PFSK-1 (cell line): ENCODE measurements around the gene OR6K2.

ENCODE experiments used
- FOXP2 ChIP-seq: optimal IDR thresholded peaks from 2 replicates; pipeline ENCODE3; 2011; ENCODE audit warnings: borderline replicate concordance, control low read depth, inconsistent platforms; ENCODE audit not compliant: insufficient read depth; ENCODE audit errors: extremely low read length, extremely low read depth
- POLR2AphosphoS5 ChIP-seq: IDR thresholded peaks from 2 replicates; pipeline ENCODE4 v1.6.1; 2012; ENCODE audit warnings: low read depth, mild to moderate bottlenecking, control low read depth, low read length, moderate library complexity
- SIN3A ChIP-seq: IDR thresholded peaks from 2 replicates; pipeline ENCODE4 v1.6.1; 2012; ENCODE audit warnings: mild to moderate bottlenecking, low read length, moderate library complexity, borderline replicate concordance; ENCODE audit not compliant: insufficient read depth
- TAF1 ChIP-seq: IDR thresholded peaks from 2 replicates; pipeline ENCODE4 v1.6.1; 2012; ENCODE audit warnings: low read length, control low read depth, borderline replicate concordance; ENCODE audit not compliant: insufficient read depth
- TF ChIP-seq, protein P1 (sequence below), 2 experiments: IDR thresholded peaks; 2 replicates each; pipeline versions ENCODE4 v1.6.1 to v1.8.0; 2011 to 2012; ENCODE audit warnings: low read depth in 2 of 2, low read length in 2 of 2, control low read depth in 1 of 2, inconsistent platforms in 1 of 2, mild to moderate bottlenecking in 1 of 2, moderate library complexity in 1 of 2; ENCODE audit not compliant: insufficient read depth in 1 of 2

The OR6K2 gene

DNA sequence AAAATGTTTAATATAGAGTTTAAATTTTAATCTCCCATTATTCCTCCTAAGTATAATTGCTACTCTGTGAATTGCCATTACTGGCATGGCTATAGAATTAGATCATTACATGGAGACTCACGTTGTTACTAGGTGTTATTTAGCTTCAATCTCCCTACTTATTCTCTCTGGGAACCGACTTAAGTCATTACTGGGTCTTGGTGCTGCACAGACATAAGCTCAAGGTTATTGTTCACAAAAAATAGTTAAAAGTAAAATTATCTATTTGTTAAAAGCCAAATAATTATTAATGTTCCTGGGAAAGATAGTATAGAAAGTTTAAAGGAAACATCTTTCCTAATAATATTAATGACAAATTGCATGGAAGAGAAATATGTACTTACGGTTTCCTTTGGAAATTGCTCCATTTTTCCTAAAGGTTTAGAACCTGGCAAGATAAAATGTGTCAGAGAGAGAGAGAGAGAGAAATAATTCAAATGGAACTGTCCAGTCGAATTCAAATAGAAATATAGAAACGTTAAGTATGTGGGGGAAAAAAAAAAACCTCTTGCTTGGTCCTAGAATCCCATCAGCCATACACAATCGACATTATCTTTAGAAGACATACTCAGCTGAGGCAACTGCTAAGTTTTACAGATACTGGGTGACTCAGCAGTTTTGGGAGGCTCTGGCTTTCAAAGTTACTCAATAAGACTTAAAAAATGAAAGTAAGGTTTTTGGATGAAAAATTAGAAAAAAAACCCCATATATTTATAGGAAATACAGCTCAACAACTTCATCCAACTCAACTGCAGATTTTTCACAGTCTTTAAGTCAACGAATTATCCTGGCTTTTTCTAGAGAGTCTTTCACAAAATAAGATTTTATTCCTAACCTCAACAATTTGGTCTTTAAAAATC is 14.1 kb downstream of the OR6K2 start, which contains the start of gene SPTA1:
TSS of gene SPTA1 (minus strand) at position 605 of the 899 bp plus-strand sequence. CDS start at position 407, 198 bp downstream.
- no peak for TF ChIP-seq TAF1
- no peak for TF ChIP-seq FOXP2
- no peak for TF ChIP-seq SIN3A
- TF ChIP-seq POLR2AphosphoS5: no peak

DNA sequence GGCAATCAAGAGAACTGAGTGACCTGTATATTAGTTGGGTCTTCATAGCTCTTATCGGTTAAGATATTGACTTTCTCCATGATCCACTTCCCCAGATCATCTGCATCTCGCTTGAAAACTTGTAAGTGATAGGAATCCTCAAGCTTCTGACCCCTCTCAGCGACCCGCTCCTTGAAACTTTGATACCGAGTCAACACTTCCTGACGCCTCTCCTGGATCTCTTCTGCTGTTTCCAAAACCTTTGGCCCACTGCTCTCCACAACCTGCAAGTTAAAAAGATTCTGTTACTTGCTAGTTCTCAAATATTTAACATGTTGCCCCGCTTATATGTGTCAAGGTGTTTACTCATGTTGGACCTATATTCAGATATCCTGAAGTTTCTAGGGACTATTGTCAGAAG is 15.4 kb downstream of the OR6K2 start:
- TF ChIP-seq, protein P1, sequence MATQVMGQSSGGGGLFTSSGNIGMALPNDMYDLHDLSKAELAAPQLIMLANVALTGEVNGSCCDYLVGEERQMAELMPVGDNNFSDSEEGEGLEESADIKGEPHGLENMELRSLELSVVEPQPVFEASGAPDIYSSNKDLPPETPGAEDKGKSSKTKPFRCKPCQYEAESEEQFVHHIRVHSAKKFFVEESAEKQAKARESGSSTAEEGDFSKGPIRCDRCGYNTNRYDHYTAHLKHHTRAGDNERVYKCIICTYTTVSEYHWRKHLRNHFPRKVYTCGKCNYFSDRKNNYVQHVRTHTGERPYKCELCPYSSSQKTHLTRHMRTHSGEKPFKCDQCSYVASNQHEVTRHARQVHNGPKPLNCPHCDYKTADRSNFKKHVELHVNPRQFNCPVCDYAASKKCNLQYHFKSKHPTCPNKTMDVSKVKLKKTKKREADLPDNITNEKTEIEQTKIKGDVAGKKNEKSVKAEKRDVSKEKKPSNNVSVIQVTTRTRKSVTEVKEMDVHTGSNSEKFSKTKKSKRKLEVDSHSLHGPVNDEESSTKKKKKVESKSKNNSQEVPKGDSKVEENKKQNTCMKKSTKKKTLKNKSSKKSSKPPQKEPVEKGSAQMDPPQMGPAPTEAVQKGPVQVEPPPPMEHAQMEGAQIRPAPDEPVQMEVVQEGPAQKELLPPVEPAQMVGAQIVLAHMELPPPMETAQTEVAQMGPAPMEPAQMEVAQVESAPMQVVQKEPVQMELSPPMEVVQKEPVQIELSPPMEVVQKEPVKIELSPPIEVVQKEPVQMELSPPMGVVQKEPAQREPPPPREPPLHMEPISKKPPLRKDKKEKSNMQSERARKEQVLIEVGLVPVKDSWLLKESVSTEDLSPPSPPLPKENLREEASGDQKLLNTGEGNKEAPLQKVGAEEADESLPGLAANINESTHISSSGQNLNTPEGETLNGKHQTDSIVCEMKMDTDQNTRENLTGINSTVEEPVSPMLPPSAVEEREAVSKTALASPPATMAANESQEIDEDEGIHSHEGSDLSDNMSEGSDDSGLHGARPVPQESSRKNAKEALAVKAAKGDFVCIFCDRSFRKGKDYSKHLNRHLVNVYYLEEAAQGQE (IDR thresholded peaks at IDR 0.05; ENCODE audit: insufficient read depth in 1 of 2, low read depth in 2 of 2, low read length in 2 of 2): no peak
- TF ChIP-seq FOXP2 (no peak), POLR2AphosphoS5 (no peak), TAF1 (no peak), SIN3A (no peak)

DNA sequence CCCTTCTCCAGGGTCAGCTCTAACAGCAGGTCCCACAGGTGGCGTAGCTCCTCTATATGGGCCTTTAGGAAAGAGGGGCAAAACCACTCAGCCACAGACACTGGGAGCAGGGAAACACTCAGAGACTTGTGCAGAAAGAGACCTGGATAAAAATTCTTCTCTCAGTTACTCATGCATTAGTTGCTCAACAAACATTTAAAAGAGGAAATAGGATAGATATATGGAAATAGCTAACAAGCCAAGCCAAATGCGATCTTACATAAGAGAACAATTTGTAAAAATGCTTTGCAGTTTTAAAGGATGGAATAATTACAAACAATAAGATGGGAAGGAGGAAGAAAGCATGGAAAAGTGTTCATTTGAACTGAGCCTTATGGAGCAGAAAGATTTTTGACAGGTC is 18.8 kb downstream of the OR6K2 start:
- no peak for TF ChIP-seq FOXP2
- TF ChIP-seq, protein P1 (IDR thresholded peaks at IDR 0.05; ENCODE audit: insufficient read depth in 1 of 2, low read depth in 2 of 2, low read length in 2 of 2): no peak
- no peak for TF ChIP-seq TAF1

DNA sequence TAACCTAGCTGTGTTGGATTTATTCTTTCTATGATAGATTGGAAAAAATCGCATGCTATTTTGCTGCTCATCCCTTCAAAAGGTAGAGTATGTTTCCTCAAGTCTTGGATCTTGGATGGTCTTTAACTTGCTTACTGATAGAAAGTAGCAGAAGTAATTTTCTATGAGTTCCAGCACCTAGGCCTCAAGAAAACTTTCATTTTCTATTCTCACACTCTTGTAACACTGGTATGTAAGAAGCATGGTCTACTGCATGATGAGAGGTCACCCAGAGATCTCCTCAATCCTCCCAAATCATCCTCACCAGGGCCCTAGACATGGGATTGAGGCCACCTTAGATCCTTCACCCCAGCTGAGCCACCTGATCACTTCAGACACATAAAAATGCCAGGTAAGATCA is 21.2 kb downstream of the OR6K2 start:
- TF ChIP-seq POLR2AphosphoS5 (no peak), FOXP2 (no peak), TAF1 (no peak), SIN3A (no peak)
- TF ChIP-seq, protein P1 (IDR thresholded peaks at IDR 0.05; ENCODE audit: insufficient read depth in 1 of 2, low read depth in 2 of 2, low read length in 2 of 2): no peak

DNA sequence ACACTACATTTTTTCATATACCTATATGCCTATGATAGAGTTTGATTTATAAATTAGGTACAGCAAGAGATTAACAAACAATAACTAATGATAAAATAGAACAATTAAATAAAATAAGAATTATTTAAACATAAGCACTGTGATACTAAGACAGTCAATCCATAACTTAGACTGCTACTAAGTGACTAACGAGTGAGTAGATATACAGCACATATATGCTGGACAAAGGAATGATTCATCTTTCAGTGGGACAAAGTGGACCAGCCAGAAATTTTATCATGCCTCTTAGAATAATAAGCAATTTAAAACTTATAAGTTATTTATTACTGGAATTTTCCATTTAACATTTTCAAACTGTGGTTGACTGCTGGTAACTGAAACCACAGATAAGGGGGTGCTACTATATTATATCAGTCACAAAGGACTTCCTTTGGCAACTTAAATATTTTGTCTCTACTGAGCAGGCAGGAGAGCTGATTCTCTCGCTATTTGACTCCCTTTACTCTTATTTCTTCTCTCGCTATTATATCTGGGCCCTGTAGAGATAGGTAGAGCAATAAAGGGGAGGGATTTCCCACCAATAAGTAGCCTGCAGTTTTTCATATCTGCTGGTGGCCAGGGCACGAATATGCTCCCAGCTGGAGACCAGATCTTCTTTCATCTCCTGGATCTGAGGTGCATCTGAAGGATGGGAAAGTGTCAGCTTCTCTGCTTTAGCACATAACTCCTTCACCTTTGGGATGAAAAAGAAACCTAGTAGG is 24.7 kb downstream of the OR6K2 start:
- TF ChIP-seq FOXP2 (no peak), TAF1 (no peak), POLR2AphosphoS5 (no peak), SIN3A (no peak)
- TF ChIP-seq, protein P1 (IDR thresholded peaks at IDR 0.05; ENCODE audit: insufficient read depth in 1 of 2, low read depth in 2 of 2, low read length in 2 of 2): no peak
